B cell (primary cell): ENCODE measurements around the gene EPHB6. TPM values are rescaled to one million over a fixed set of nuclear protein-coding genes. Genes with fewer than 3 reads are reported as not detected.

ENCODE experiments used
- ATAC-seq: fragments of 200-7000 bp; cut with Tn5 transposase; one replicate; pipeline ENCODE4 v1.10.0; 2021; ENCODE audit warnings: low read depth, mild to moderate bottlenecking, moderate number of reproducible peaks, moderate library complexity
- CTCF ChIA-PET: fragments of 350-600 bp; sonication (Branson Sonifier 250); formaldehyde crosslinking; loops from one replicate; lab custom pipeline; 2021; ENCODE audit warnings: antibody characterized with exemption, inconsistent platforms; lab: Charles Lee
- POLR2A ChIA-PET: fragments of 350-600 bp; sonication (Branson Sonifier 250); formaldehyde crosslinking; loops from one replicate; lab custom pipeline; 2021; ENCODE audit warnings: antibody characterized with exemption; lab: Charles Lee
- DNase-seq: peaks from one replicate; pipeline ENCODE4 v3.0.0; 2013
- H2AFZ ChIP-seq: 2 replicates; pipeline ENCODE4 v1.6.1; 2012; ENCODE audit warnings: mild to moderate bottlenecking, low read depth, low read length; ENCODE audit not compliant: insufficient read depth, poor library complexity, severe bottlenecking
- H3K27ac ChIP-seq, 2 donors: 1 replicate in 1 of 2; 2 replicates in 1 of 2; pipeline ENCODE4 v1.5.1; 2012 to 2013; ENCODE audit warnings: low read length in 2 of 2, mild to moderate bottlenecking in 2 of 2, moderate library complexity in 1 of 2
- H3K27me3 ChIP-seq, 4 experiments: fragments of 200-600 bp in 1 of 4; sonication (generic) in 1 of 4; replicated peaks in 1 of 4; 1 replicate in 2 of 4; 2 replicates in 2 of 4; pipeline versions ENCODE4 v1.6.1 to v1.7.0; 2013 to 2016; ENCODE audit warnings: low read length in 3 of 4, mild to moderate bottlenecking in 2 of 4, mixed read lengths in 1 of 4, moderate library complexity in 1 of 4; ENCODE audit not compliant: insufficient read depth in 4 of 4, control insufficient read depth in 3 of 4; ENCODE audit errors: control extremely low read depth in 1 of 4
- H3K36me3 ChIP-seq, 2 experiments: replicated peaks in 1 of 2; 1 replicate in 1 of 2; 2 replicates in 1 of 2; pipeline versions ENCODE4 v1.6.1 to v1.7.1; 2013; ENCODE audit warnings: low read length in 1 of 2; ENCODE audit not compliant: insufficient read depth in 2 of 2, control insufficient read depth in 1 of 2; ENCODE audit errors: control extremely low read depth in 1 of 2, extremely low read depth in 1 of 2
- H3K4me1 ChIP-seq, 2 donors: fragments of 200-600 bp in 1 of 2; sonication (generic) in 1 of 2; 1 replicate in 1 of 2; 2 replicates in 1 of 2; pipeline versions ENCODE4 v1.5.1 to v1.6.1; 2013 to 2017; ENCODE audit warnings: low read length in 2 of 2; ENCODE audit not compliant: control insufficient read depth in 2 of 2, insufficient read depth in 2 of 2
- H3K4me2 ChIP-seq: replicated peaks from 2 replicates; pipeline ENCODE3; 2012; ENCODE audit warnings: mild to moderate bottlenecking, low read depth, low read length; ENCODE audit not compliant: poor library complexity, severe bottlenecking
- H3K4me3 ChIP-seq, 5 experiments: fragments of 200-600 bp in 1 of 5; sonication (generic) in 1 of 5; 1 replicate in 3 of 5; 2 replicates in 2 of 5; pipeline versions ENCODE4 v1.5.1 to v1.7.0; 2011 to 2016; ENCODE audit warnings: low read length in 4 of 5, mild to moderate bottlenecking in 4 of 5, low read depth in 2 of 5, control low read depth in 1 of 5, moderate library complexity in 1 of 5; ENCODE audit not compliant: insufficient read depth in 1 of 5; ENCODE audit errors: control extremely low read depth in 1 of 5, extremely low read depth in 1 of 5
- H3K79me2 ChIP-seq: fragments of 200-600 bp; sonication (generic); one replicate; pipeline ENCODE4 v1.6.0; 2016; ENCODE audit warnings: low read length; ENCODE audit not compliant: control insufficient read depth, insufficient read depth
- H3K9ac ChIP-seq: fragments of 200-600 bp; sonication (generic); 2 replicates; pipeline ENCODE4 v1.6.1; 2017; ENCODE audit warnings: mild to moderate bottlenecking, low read length, moderate library complexity
- H3K9me3 ChIP-seq, 3 donors: one replicate each; pipeline versions ENCODE4 v1.6.1 to v1.7.1; 2013; ENCODE audit warnings: low read length in 2 of 3; ENCODE audit not compliant: control insufficient read depth in 2 of 3, insufficient read depth in 1 of 3; ENCODE audit errors: control extremely low read depth in 1 of 3
- H4K20me1 ChIP-seq: 2 replicates; pipeline ENCODE4 v1.6.0; 2012; ENCODE audit warnings: mild to moderate bottlenecking, low read length; ENCODE audit not compliant: insufficient read depth, control insufficient read depth, poor library complexity, severe bottlenecking
- H3K27ac Mint-ChIP-seq: one replicate; pipeline ENCODE4 v1.8.0; 2021; ENCODE audit warnings: mixed read lengths
- H3K27me3 Mint-ChIP-seq: one replicate; pipeline ENCODE4 v1.8.0; 2021; ENCODE audit warnings: mixed read lengths
- H3K4me1 Mint-ChIP-seq: one replicate; pipeline ENCODE4 v1.8.0; 2021; ENCODE audit warnings: mixed read lengths
- H3K4me3 Mint-ChIP-seq: one replicate; pipeline ENCODE4 v1.8.0; 2021; ENCODE audit warnings: mixed read lengths
- H3K9me3 Mint-ChIP-seq: one replicate; pipeline ENCODE4 v1.8.0; 2022; ENCODE audit warnings: mixed read lengths; ENCODE audit not compliant: insufficient read depth
- EZH2 ChIP-seq: IDR thresholded peaks from 2 replicates; pipeline ENCODE4 v1.6.1; 2012; ENCODE audit warnings: borderline replicate concordance, low read depth, mild to moderate bottlenecking, moderate library complexity, low read length; ENCODE audit not compliant: insufficient read depth, poor library complexity, severe bottlenecking
- WGBS: methylation state at CpG from one replicate; pipeline ENCODE4 v1.1.5; 2013; ENCODE audit warnings: missing lambda C conversion rate; ENCODE audit not compliant: insufficient coverage; 5-methylcytosine and 5-hydroxymethylcytosine counted together
- intact Hi-C: fragments of 100-400 bp; cut with micrococcal nuclease; formaldehyde crosslinking; loops from one replicate; pipeline ENCODE4 v1.10.0; 2022
- polyA plus RNA-seq: library from polyadenylated mRNA; depleted of rRNA; stranded (reverse); fragments of >200 nt; gene quantifications from 2 replicates; pipeline ENCODE4 v1.2.3, GENCODE V29; 2012
- total RNA-seq, 2 donors: library from RNA; stranded (reverse); fragments of 120-200 nt in 1 of 2; gene quantifications; 1 replicate in 1 of 2; 2 replicates in 1 of 2; pipeline versions ENCODE4 v1.2.3 to v1.2.4, GENCODE V29; 2013 to 2022
- TF ChIP-seq, protein P1 (sequence below): fragments of 200-600 bp; IDR thresholded peaks from one replicate; pipeline ENCODE4 v1.8.0; 2022; ENCODE audit warnings: antibody characterized with exemption, mild to moderate bottlenecking

EPHB6 gene
- total and polyA plus RNA-seq, 2 donors (not counting 1 experiment from before 2014, with no cell fraction given): 65.3 to 69.6 TPM

DNA sequence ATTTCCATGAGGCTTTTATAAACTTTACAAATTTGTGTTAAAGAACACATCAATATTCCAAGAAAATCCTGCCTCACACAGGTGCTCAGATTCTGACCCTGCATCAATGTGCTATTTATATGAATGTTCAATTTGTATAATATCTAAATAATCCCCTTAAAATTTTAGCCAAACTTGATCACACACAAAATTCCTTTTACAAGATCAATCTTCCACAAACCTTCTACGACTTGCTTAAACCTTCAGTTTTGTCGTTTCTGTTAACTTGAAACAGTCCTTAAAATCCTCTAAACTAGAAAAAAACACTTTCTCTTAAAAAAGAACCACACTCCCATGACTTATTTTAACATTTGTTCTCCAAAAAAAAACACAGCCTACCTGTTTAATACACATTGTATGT lies 50.9 kb downstream of the EPHB6 start:
- H2AFZ ChIP-seq: no peak overlapping the region
- ChIA-PET CTCF (no interaction called here), POLR2A (no interaction called here)
- H3K27ac ChIP-seq: no peak overlapping the region
- no peak overlapping the region for H3K4me3 ChIP-seq
- peaks cover 0 to 4% (median 2%) of the 10 kb centered on the region in 4 experiments for H3K27me3 ChIP-seq
- H3K9me3 Mint-ChIP-seq: no peaks in the 10 kb centered on the region
- H3K4me2 ChIP-seq: no peak overlapping the region
- H3K4me1 Mint-ChIP-seq: no peaks in the 10 kb centered on the region
- H3K4me3 Mint-ChIP-seq: no peak overlapping the region
- no peaks in the 10 kb centered on the region for H3K36me3 ChIP-seq
- TF ChIP-seq, protein P1, sequence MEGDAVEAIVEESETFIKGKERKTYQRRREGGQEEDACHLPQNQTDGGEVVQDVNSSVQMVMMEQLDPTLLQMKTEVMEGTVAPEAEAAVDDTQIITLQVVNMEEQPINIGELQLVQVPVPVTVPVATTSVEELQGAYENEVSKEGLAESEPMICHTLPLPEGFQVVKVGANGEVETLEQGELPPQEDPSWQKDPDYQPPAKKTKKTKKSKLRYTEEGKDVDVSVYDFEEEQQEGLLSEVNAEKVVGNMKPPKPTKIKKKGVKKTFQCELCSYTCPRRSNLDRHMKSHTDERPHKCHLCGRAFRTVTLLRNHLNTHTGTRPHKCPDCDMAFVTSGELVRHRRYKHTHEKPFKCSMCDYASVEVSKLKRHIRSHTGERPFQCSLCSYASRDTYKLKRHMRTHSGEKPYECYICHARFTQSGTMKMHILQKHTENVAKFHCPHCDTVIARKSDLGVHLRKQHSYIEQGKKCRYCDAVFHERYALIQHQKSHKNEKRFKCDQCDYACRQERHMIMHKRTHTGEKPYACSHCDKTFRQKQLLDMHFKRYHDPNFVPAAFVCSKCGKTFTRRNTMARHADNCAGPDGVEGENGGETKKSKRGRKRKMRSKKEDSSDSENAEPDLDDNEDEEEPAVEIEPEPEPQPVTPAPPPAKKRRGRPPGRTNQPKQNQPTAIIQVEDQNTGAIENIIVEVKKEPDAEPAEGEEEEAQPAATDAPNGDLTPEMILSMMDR: no peak
- TF ChIP-seq EZH2: no peak
- DNase-seq: no peak
- ATAC-seq: no peak
- no peaks in the 10 kb centered on the region for H4K20me1 ChIP-seq
- H3K27me3 Mint-ChIP-seq: peaks cover 23% of the 10 kb centered on the region
- H3K9me3 ChIP-seq: peaks cover 0 to 8% (median 3%) of the 10 kb centered on the region in 3 donors
- no peaks in the 10 kb centered on the region for H3K4me1 ChIP-seq
- no peak overlapping the region for H3K9ac ChIP-seq
- intact Hi-C loops: no loop called here
- no peaks in the 10 kb centered on the region for H3K79me2 ChIP-seq
- H3K27ac Mint-ChIP-seq: no peak overlapping the region
- WGBS: 82% methylated on average over 2 of the region's 2 CpGs

DNA sequence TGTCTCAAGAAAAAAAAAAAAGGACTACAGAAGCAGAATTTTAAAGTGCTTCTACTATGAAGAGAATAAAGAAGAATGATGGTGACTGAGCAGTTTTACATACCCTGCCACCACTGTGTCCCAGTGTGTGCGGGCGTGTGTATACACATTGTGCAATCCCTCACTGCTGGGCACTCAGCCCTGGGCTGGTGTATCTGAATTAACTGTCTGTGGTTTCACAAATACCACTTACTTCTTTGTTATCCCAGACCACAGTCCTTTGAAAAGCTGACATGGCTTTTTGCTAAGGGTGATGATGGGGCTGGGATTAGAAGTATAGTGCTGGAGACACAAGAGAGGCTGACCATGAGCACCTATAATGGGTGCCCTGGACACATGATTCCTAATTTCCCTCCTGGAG lies 51.8 kb downstream of the EPHB6 start:
- H3K4me3 ChIP-seq: no peak overlapping the region
- H3K9ac ChIP-seq: no peak overlapping the region
- ATAC-seq (no peak), DNase-seq (no peak)
- H3K27ac ChIP-seq: no peak overlapping the region
- no peaks in the 10 kb centered on the region for H3K36me3 ChIP-seq
- peaks cover 0 to 8% (median 3%) of the 10 kb centered on the region in 3 donors for H3K9me3 ChIP-seq
- no peak overlapping the region for H2AFZ ChIP-seq
- Mint-ChIP-seq H3K4me1 (no peaks in the 10 kb centered on the region), H3K27ac (no peak overlapping the region), H3K27me3 (peaks cover 28% of the 10 kb centered on the region), H3K4me3 (no peak overlapping the region), H3K9me3 (no peaks in the 10 kb centered on the region)
- H3K79me2 ChIP-seq: no peaks in the 10 kb centered on the region
- H3K4me1 ChIP-seq: no peaks in the 10 kb centered on the region
- H4K20me1 ChIP-seq: no peaks in the 10 kb centered on the region
- no CpG with 5 or more reads among the region's 2 CpGs for WGBS
- no peak for TF ChIP-seq EZH2
- TF ChIP-seq, protein P1: no peak
- POLR2A ChIA-PET: no interaction called here
- H3K27me3 ChIP-seq: peaks cover 0 to 6% (median 2%) of the 10 kb centered on the region in 4 experiments
- CTCF ChIA-PET: no interaction called here
- intact Hi-C loops: no loop called here
- no peak overlapping the region for H3K4me2 ChIP-seq
